ENCODE data around the gene SMCO4.
"Not testable (repeated sequence)": the region's sequence is repeated elsewhere in the genome, so short reads cannot be mapped to it uniquely, and the experiment has no call there.

SMCO4 gene

DNA sequence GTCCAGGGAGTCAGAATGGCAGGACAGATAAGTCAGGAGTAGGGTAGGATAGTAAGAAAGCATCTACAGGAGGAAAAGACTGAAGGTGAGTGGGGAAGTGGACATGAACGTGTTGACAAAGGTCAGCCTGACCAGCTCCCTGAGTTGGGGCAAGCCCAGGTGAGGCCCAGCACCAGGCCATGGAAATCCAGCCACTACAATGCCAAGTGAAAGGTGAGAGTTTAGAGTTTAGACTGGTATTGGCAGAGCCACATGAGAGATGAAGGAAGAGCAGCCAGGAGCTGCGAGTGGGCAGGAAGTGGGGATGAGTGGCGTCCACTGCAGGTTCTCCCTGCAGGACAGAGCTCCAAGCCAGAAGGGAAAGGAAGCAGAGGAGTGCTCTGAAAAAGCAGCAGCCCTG is 16.5 kb upstream of the SMCO4 start:
- no peak for DNase-seq

DNA sequence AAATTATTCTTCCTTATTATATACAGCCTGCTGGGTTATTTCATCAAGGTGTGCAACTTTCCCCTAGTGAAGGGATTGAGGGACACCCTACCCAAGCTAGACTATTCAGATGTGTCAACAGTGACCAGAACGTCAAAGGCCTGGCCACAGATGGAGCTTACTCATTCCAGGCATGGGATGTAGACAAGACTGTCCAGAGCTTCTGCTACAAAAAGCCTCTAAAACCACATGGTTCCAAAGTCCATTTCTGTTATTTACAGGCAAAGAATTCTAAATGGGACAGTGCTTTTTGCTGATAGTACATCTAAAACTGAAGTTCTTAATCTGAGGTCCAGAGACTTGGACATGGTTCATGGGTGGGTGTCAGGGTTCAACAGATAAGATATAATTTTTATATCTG is 9.7 kb upstream of the SMCO4 start:
- no peak for DNase-seq

DNA sequence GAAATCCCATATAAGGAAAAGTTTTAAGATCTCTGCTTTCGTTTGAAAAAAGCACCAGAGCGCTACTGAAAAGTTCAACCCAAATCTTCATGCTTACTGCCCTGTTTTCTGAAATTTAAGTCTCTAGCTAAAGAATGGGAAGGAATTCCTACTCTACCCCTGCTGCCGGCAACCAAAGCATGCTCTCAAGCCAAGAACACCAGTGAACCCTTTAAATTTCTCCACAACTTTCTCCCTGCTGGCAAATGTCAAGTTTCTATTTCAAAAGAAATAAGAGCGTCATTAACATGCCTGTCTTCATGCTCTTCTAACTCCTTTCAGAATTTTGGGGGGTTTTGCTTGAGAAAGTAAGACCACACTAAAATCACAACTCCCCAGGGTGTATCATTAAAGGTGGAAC is 6.8 kb upstream of the SMCO4 start:
- no peak for DNase-seq

GRCh38 chr11:93548679-93549319 is 5.6 kb upstream of the SMCO4 start:
- no peak for DNase-seq

DNA sequence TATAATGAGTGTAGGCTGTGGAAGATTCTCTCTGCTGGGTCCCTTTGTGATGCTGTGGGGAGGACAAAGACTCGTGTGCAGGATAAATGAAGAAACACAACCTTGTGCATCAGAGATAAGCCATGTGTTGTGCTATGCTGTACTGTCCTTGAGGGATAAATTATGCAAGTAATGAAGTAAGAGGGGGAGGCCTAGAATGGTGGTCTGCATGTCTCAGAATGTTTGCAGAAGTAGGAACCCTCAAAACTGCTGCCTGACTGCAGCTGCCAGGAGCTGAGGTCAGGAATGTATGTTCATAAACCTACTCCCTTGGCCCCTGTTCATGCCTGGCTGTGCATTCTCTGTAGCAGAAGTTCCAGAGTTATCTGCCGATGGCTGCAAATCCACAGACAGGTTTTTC is 4.6 kb upstream of the SMCO4 start:
- DNase-seq: no peak

DNA sequence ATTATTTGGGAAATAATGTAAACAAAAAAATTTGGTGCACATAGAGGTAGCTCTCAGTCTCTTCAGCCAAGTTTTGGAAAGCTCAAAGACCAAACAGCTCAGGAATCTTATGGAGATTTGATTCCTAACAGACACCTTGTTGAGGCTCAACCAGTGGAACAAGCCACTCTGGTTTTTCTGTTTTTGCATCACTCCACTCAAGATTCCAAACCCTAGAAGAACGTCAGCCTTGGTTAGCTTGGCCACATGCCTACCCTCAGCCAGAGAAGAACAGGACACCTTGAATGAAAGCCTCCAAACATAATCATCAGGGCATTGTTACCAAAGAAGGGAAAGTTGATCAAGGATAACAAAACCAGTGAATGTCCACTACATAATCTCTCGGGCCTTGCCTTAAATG is 3.8 kb upstream of the SMCO4 start:
- DNase-seq: no peak

- DNase-seq: no peak
These were observed 2.4 kb upstream of the SMCO4 start for GRCh38 chr11:93545566-93545965.

DNA sequence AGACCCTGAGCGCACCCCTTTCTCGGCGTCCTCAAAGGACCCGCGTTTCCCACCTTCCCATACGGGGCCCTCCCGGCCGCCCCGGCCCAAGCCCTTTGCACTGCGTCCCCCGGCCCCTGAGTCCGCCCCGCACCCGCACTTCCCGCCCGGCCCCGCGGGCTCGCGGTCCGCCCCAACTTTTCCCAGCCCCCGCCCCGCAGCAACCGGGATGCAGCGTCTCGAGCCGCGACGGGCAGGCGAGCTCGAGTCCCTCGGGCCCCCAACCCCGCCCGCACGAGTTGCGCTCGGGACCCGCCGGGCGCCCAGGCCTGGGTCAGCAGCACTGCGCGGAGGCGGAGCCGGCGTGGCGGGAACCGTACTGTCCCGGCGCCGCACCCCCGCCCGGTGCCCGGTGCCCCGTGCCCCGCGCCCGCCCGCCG is 371 bp downstream of the SMCO4 start:
- DNase-seq: no peak

DNA sequence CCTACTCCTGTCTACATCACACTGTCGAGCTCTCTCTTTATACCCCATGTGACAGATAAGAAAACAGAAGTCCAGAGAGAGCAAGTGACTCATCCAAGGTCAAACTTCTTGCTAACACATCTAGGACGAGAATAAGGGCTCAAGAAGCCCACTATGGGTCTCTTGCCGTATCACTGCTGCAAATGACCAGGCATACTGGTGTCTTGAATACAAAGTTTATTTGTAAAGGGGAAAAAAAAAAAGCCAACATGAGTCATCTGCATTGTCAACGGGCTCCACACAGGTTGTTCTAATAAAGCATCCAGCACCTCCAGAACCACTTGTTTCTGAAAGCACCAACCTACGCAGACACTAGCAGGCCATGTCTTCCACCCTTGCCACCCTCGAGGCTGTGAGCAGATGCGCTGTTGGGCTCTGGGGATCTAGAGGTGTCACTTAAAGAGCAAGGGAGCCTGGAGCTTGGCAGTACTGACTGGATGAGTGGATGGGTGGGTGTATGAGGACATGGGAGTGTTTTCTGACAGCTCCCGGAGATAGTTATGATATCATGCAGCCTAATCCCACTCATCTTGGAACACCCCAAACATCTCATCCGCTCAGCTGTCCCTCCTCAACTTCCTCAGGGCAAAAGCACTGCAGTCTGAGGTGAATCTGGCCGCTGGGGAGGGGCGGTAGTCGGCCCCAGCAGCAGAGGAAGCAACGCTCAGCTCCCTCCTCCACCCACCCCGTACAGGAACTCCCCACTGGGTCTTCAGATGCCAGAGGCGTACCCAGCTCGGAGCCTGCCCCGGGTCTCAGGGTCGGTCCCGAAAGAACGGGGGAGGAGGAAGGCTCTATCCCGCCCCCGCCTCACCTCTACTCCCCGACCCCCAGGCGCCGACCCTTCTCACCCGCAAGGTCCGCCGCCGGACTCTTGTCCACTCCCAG is 1.0 kb downstream of the SMCO4 start:
- DNase-seq: peak; percentile 54

GRCh38 chr11:93540896-93541553 is 2.2 kb downstream of the SMCO4 start:
- no peak for DNase-seq

DNA sequence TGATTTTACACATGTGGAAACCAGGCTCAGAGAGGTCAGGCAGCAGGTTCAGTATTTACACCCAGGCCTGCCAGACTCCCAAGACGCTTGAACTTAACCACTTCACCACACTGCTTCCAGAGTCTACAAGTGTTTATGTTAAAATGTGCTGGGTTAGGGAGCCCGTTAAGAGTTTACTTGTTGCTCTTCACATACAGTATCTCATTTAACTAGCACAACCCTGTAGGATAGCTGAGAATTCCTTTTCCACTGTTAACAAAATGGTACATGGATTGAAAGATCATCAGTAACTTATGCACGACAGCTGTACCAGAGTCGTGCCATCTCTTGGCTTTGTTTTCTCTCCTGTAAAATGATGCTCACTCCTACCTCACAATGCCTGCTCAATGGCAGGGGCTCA is 2.9 kb downstream of the SMCO4 start:
- no peak for DNase-seq

GRCh38 chr11:93537767-93538261 is 5.4 kb downstream of the SMCO4 start:
- DNase-seq: no peak

DNA sequence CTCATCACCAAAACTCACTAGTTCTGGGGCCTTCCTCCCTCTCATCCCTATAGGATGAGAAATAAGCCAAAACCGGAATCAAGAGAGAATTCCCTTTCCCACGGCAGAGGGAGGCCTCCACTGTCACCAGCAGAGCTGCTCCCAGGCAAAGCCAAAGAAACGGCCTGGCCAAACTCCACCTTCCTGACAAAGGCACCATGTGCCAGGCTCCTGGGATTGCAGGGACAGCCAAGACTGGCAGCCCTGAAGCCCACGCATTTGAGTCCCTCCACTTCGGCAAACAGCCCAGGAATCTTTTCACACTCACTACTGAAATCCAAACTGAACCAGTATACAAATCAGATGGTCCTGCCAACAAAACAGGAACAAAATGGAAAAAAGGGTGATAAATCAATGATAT is 6.1 kb downstream of the SMCO4 start:
- DNase-seq: no peak

- DNase-seq: no peak
These were observed 6.9 kb downstream of the SMCO4 start for GRCh38 chr11:93536101-93536861.

- not testable (repeated sequence) for DNase-seq
These were observed 7.6 kb downstream of the SMCO4 start for GRCh38 chr11:93535578-93535977.

- DNase-seq: no peak
These were observed 10.4 kb downstream of the SMCO4 start for GRCh38 chr11:93532806-93533205.

GRCh38 chr11:93532281-93532789 is 10.9 kb downstream of the SMCO4 start:
- no peak for DNase-seq

DNA sequence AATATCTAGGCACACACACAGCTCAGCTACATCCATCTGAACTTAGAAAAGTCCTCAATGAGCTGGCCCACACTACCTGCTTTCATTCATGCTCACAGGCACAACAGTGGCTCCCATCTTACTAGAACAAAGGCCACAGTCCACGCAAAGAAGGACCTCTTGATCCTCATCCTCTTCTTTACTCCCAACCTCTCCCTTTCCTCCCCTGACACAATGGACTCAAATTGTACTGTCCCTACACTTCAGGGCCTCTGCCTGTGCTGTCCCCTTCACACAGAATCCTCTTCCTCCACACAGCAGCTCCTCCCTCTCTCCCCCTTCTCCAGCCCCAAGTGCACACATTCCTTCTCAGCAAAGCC is 12.7 kb downstream of the SMCO4 start:
- no peak for DNase-seq

DNA sequence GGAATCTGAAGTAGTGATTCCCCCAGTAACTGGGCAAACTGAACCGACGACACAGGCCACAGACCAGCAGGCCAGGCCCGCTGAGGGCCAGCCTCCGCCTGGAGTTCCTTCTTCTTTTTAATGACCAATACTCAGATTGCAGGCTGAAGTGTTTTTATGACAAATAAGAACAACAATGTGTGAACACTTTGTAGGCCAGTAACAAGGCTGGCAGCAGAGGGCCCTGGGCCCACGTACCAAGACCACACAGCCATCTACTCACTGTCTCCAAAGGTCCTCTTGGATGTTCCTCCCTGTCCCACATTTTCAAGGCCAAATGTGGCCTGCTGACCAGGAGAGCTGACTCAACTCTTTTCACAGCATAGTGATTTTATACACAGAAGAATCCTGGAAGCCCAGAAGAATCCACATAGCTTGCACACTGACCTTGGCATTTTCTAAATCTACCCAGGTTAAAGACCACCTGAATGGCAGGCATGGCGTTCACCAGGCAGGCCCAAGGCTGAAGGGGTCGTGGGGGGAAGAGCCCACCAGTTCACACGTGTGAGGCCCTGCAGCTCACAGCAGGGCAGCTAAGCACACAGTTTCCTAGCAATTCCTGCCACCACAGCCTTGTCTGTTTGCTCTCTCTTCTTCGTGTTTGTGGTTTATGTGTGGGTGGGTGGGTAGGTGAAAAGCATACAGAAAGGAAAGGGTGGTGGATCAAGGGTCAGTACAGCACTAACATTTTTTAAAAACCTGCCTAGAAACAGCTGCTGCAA is 13.3 kb downstream of the SMCO4 start:
- no peak for DNase-seq

DNA sequence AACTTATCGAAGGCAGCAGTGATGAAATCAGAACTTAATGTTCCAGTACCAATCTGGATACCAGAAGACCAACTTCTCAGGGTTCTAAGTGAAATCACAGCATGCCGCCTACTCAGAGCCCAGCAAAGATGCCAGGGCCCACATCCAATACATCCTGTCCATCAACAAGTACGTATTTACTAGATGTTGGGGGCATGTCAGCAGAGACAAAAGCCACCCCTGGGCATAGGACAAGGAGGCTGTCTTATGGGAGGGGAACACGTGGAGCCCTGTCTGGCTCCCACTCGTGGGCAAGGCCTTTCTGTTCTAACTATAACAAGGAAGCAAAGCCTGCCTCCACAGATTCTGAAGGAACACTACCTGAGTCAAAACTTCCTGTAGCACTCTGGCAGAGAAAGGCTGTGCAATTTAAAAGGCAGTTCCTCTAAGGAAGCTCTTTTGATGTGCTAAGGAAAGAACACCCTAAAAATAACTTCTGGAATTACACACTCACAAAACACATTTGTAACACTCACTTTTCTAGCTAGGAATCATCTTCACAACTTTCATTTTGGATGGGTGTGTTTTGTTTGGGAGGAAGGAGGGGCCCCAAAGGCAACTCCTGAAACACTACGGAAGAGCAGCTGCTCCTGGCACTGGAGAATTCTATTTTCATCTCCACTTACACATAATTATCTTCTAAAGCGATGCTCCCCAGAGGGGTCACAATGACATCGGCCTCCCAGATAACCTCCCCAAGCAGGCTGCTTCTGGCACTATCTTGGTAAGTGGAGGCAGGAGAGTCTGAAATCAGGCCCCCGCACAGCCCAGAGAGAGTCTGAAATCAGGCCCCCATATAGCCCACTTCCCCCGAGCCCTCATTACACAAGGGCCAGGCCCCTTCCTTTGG is 14.2 kb downstream of the SMCO4 start:
- DNase-seq: no peak

- no peak for DNase-seq
These were observed 14.9 kb downstream of the SMCO4 start for GRCh38 chr11:93528252-93528651.
